GM21576 (cell line): ENCODE data around the gene FAM89A.
"Not testable (repeated sequence)": the region's sequence is repeated elsewhere in the genome, so short reads cannot be mapped to it uniquely, and the experiment has no call there.

Source experiments
- ATAC-seq: cut with Tn5 transposase; IDR thresholded peaks from one replicate; pipeline ENCODE4 v1.9.1; 2021; ENCODE audit warnings: mild to moderate bottlenecking, moderate library complexity; ENCODE audit not compliant: unreplicated experiment

The FAM89A gene

GRCh38 chr1:231037585-231038517 lies 2.2 kb downstream of the FAM89A start:
- ATAC-seq: no peak

DNA sequence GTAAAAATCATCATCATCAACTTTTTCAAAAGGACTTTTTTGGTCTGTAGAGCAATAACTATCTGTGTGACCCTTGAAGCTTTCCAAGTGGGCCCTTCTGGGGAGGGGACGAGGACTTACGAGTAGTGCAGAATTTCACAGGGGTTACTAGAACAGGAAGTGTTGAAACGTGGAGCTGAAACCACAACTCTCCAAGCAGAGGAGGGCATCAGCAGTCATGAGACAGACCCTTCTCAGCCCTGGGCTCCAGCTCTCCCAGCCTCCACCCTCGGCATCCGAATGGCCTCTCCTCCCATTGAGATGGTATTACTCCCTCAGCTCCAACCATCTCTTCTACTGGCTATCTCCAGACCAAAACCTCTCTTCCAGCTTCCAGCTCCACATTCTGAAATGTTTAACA lies 3.6 kb downstream of the FAM89A start:
- no peak for ATAC-seq

DNA sequence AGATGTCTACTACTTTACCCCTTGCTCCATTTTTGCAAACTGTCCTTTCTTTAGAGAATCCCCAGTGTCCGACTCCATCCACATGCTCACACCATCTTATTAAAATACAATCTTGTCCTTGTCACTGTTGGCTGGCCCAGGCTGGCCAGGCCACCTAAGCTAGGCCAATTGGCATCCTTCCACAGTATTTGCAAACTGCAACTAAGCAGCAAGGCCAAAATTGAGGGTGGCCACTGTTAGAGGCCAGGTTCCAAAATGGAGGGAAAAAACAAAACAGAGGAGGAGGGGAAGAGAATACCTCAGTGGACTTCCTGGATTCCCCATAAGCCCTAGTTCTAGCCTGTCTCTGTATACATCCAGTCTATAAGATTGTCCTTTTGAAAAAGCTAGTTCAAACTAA lies 4.3 kb downstream of the FAM89A start:
- ATAC-seq: no peak

DNA sequence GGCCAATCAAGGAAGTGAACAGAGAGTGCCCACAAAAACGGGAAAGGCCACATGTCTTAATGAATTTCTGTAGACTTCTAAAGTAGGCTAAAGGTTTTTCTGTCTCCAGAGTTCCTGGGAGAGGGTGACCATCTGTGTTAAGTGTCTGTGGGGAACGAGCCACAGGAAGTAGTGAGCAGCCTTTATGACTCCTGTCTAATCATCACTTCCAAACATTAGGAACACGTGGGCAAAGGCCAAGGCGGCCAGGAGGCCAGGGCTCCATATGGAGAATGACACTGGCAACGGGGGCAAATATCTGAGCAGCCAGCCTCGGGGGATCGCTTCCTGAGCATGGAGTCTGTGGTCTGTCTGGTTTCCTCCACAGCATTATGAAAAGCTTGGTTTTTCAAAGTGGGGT lies 7.1 kb downstream of the FAM89A start:
- ATAC-seq: no peak

- no peak for ATAC-seq
These were observed 10.2 kb downstream of the FAM89A start for GRCh38 chr1:231029841-231030240.

- ATAC-seq: not testable (repeated sequence)
These were observed 10.8 kb downstream of the FAM89A start for GRCh38 chr1:231029247-231029646.

GRCh38 chr1:231028682-231029081 lies 11.4 kb downstream of the FAM89A start:
- no peak for ATAC-seq

GRCh38 chr1:231027971-231028370 lies 12.1 kb downstream of the FAM89A start:
- ATAC-seq: no peak

DNA sequence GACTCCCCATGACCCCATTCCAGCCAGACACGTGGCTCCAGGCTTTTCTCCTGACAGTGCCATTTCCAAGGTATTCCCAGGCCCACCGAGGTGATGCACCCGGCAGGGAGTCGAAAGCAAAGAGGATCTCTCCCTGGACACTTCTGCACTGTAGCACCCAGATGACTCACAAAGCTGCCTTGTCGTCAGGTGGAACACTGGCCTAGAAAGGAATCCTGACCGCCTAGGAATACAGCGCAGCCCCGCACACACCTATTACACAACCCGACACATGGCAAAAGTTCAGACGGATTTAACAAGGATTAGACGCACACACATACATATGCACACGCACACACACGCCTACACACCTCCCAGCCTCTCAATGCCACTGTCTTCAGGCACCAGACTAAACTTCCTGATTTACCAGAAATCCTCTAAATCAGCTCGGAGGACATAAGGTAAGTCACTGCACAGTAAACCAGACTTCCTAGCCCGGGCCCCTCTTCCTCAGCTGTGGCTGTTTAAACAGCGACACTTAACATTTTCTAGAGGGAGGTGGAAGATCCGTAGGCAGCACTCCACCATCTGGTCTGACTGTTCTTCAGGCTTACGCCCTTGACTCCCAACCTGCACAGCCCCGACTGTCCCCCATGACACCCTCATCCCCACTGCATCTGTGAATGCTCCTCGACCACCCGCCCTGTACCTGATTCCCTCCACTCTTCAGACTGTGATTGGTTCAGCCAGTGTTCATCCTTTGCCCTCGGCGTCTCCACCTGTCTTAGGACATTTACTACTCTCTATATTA lies 12.7 kb downstream of the FAM89A start:
- no peak for ATAC-seq

DNA sequence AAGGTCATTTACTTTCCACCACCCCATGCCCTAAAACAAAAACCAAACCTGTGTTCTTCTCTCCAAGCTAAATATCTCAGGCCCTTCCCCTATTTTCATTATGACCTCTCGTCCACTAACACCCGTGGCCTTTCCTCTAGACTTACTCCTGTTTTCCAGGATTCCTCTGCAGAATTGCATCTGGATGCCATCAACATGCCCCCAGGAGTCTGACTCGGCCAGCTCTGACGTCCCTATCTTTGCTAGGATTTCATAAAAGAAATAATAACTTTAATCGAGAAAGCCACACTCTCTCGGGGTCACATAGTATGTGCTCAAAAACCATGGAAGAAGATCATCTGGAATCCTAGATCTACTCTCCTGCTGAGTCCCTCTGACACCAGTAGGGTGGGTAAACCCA lies 13.5 kb downstream of the FAM89A start:
- no peak for ATAC-seq

DNA sequence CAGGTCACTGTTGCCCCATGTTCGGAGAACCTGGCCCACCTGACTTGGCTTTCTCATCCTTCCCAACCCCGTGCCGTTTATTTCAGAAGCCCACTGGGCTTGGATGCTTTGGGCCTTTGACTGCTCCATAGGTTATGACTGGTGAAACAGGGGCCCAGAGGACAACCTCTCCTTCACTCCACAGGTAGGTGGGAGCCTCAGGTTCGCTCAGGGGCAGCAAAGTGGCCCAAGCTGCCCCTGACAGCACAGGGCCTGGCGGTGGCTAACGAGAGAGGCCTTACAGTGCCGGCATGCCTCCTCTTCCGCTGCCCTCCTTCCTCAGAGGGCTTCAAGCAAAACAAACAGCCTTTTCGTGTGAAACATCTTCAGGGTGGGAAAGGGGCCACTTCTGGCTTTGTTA lies 16.9 kb downstream of the FAM89A start:
- no peak for ATAC-seq

DNA sequence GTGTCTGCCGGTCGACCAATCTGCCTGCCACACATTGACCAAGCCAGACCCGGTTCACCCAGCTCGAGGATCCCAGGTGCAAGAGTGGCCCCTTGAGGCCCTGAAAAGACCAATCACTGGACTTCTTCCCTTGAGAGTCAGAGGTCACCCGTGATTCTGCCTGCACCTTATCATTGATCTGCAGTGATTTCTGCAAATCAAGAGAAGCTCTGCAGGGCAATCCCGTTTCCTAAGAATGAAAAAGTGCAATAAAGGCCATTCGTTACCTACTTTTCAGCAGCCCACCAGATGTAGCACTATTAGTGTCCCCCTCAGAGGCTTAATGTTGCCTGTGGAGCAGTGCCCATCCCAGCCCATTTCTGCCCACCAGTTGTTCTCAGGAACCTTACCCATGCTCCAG lies 17.5 kb downstream of the FAM89A start:
- not testable (repeated sequence) for ATAC-seq

- ATAC-seq: no peak
These were observed 18.5 kb downstream of the FAM89A start for GRCh38 chr1:231021540-231022031.

- no peak for ATAC-seq
These were observed 19.2 kb downstream of the FAM89A start for GRCh38 chr1:231020816-231021215.

DNA sequence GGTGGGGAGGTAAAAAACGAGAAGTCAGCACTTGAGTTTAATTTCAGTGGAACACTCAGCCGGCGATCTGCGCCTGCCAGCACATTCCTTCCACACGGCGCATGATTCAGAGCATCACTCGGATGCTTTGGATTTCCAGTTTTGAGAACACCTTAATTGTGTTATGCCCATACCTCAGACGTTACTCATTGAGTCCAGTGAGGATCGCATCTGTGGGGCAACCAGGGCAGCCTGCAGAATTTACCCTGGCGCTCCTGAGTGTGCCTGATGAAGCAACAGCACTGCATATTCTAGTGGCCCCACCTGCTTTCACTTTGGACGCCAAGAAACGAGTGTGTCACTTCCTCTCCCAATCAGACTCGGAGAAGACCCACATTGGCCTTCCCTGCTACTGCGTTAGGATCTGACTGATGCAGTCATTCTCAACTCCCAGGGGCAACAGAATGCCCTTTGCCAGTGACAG lies 19.9 kb downstream of the FAM89A start:
- ATAC-seq: no peak

DNA sequence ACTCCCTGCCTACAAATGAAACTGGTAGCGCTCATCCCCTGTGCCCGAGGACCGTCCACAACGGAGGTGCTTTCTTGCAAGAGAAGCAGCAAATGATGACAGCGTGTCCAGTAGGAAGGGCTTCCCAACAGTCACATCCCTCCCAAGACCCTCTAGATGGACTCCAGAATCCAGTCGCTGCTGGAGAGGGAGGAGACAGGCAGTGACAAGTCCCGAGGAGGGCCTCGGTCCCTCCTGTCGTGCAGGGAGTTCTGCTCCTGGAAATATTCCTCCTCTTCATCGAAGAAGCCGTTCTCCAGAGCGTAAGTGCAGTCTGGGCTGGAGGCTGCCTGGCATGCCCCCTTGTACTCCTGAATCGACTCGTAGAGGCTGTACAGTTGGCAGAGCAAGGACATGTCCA lies 20.3 kb downstream of the FAM89A start:
- ATAC-seq: no peak

DNA sequence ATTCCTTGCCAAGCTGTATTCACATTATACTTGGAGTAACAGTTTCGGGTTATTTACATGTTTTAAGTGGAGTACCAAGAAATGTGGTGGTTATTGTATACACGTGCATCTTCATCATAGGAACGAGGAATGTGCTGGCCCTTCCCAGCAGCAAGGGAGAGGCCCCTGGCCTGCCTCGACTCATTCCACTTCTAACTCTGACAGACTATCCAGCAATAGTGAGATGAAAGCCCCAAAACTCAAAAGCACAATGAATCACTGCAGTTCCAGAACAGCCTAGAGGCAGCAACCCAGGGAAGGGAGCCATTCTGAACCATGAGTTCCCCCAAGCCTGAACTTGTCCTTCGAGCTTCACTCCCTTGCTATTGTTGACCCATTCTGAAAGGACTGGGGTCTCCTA lies 23.1 kb downstream of the FAM89A start:
- no peak for ATAC-seq

GRCh38 chr1:231016234-231016633 lies 23.8 kb downstream of the FAM89A start:
- ATAC-seq: no peak

- ATAC-seq: no peak
These were observed 26.6 kb downstream of the FAM89A start for GRCh38 chr1:231013391-231014015.

DNA sequence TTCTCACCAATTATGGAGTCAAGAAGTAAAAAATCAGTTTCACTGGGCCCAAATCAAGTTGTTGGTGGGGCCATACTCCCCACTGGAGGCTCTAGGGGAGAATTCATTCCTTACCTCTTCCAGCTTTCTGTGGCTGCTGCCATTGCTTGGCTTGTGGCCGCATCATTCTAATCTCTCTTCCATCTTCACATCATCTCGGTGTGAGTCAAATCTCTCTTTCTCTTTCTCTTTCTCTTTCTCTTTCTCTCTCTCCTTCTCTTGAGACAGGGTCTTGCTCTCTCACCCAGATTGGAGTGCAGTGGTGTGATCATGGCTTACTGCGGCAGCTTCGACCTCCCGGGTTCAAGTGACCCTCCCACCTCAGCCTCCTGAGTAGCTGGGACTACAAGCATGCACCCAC lies 28.1 kb downstream of the FAM89A start:
- no peak for ATAC-seq

DNA sequence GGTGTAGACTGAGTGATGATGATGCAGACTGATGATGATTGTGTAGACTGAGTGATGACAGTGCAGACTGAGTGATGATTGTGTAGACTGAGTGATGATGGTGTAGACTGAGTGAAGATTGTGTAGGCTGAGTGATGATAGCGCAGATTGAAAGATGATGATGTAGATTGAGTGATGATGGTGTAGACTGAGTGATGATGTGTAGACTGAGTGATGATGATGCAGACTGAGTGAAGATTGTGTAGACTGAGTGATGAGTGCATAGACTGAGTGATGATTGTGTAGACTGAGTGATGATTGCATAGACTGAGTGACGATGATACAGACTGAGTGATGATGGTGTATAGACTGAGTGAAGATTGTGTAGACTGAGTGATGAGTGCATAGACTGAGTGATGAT lies 28.7 kb downstream of the FAM89A start:
- ATAC-seq: no peak
